T-helper 2 cell treated with Interferon-gamma antibody and Interleukin-4, amounts not matched to agents 5 μg/mL and 100 μg/mL, for 36 hours (primary cell): ENCODE data around the gene SEC14L5.

Experiments used
- DNase-seq: peaks from one replicate; pipeline ENCODE4 v3.0.0; 2021; ENCODE audit warnings: low spot score
- H3K27ac Mint-ChIP-seq: one replicate; pipeline ENCODE4 v1.8.0; 2021; ENCODE audit warnings: mild to moderate bottlenecking, mixed read lengths
- H3K27me3 Mint-ChIP-seq: one replicate; pipeline ENCODE4 v1.8.0; 2021; ENCODE audit warnings: low read depth, mixed read lengths
- H3K36me3 Mint-ChIP-seq: one replicate; pipeline ENCODE4 v1.8.0; 2021; ENCODE audit warnings: low read depth, mixed read lengths
- H3K4me1 Mint-ChIP-seq: one replicate; pipeline ENCODE4 v1.8.0; 2021; ENCODE audit warnings: low read depth, mixed read lengths
- H3K4me3 Mint-ChIP-seq: one replicate; pipeline ENCODE4 v1.8.0; 2022; ENCODE audit warnings: mild to moderate bottlenecking, moderate library complexity, mixed read lengths
- H3K9me3 Mint-ChIP-seq: one replicate; pipeline ENCODE4 v1.8.0; 2021; ENCODE audit warnings: mixed read lengths

The SEC14L5 gene

DNA sequence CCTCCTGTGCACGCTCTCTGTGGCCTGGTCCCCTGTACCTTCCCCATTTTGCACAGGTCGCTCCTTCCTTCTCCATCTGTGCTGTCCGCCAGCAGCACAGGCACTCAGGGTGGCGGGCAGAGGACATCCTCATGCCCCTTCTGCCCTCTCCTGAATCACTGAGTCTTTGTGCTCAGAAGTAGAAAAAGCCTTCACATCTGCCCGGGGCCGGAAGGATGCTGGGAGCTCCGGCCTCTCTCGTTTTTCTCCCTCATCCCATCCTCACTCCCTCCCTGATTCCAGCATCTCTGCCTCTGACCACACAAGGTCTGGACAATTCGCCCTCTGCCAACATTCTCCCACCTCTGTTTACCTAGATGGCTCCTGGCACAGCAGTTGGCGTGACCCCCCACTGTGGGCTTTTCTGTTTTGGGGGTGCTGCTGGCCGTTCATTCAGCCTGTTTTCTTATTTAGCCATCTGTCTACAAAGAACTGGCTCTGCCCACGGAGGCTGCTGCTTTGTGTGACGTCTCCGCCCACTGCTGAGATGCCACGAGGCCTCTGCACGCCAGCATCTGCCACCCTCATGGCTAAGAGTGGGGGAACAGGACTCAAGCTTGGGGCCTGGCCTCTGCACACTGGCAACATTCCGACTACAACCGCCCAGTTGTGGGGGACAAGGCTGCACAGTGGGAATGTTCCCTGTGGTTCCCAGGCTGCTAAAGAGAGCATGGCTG lies 36.7 kb downstream of the SEC14L5 start:
- no peaks in the 10 kb centered on the region for H3K4me1 Mint-ChIP-seq
- H3K36me3 Mint-ChIP-seq: no peaks in the 10 kb centered on the region
- no peak for DNase-seq
- no peak overlapping the region for H3K4me3 Mint-ChIP-seq
- H3K27me3 Mint-ChIP-seq: no peaks in the 10 kb centered on the region
- H3K9me3 Mint-ChIP-seq: no peaks in the 10 kb centered on the region
- H3K27ac Mint-ChIP-seq: no peak overlapping the region

DNA sequence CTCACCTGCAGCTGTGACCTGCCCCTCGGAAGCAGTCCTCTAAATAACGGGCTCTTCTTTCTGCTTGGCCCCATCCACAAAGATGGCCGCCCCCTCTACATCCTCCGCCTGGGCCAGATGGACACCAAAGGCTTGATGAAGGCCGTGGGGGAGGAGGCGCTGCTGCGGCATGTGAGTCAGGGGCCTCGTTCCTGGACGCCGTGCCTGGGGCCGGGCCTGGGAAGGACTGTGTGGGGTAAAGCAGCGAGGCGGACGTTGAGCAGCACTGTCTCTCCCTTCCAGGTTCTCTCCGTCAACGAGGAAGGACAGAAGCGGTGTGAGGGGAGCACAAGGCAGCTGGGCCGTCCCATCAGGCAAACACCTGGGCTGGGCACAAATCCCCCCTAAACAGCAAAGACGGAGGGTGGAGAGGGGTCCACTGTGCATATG lies 42.5 kb downstream of the SEC14L5 start:
- Mint-ChIP-seq H3K4me1 (no peaks in the 10 kb centered on the region), H3K27ac (no peak overlapping the region), H3K9me3 (no peaks in the 10 kb centered on the region), H3K36me3 (no peaks in the 10 kb centered on the region), H3K4me3 (no peak overlapping the region), H3K27me3 (no peaks in the 10 kb centered on the region)
- DNase-seq: no peak

DNA sequence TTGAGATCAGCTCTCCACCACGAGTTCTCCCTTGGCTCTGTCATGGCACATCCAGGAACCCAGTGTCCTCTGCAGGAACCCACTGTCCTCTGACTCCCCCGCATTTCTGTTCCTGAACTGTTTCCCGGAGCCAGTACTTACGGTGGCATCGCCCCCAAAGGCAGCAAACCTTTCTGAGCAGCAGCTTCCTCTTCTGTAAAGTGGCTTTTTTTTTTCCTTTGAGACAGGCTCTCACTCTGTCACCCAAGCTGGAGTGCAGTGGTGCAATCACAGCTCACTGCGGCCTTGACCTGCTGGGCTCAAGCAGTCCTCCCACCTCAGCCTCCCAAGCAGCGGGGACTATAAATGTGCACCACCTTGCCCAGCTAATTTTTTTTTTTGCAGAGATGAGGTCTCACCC lies 43.4 kb downstream of the SEC14L5 start:
- Mint-ChIP-seq H3K4me1 (no peaks in the 10 kb centered on the region), H3K27me3 (no peaks in the 10 kb centered on the region), H3K4me3 (no peak overlapping the region), H3K36me3 (no peaks in the 10 kb centered on the region), H3K9me3 (no peaks in the 10 kb centered on the region), H3K27ac (no peak overlapping the region)
- DNase-seq: no peak

DNA sequence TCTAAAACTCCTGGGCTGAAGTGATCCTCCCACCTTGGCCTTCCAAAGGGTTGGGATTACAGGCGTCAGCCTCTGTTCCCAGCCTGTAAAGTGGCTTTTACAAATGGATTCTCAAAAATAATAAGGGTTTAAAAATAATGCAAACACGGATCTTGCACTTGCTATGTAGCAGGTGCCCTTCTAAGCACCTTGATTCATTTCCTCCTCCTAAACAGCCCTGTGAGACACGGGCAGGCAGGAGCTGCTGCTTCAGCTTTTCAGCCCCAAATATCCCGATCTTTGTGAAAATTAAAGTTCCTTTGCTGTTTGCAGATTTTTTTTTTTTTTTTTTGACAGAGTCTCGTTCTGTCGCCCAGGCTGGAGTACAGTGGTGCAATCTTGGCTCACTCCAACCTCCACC lies 43.9 kb downstream of the SEC14L5 start:
- H3K4me1 Mint-ChIP-seq: no peaks in the 10 kb centered on the region

DNA sequence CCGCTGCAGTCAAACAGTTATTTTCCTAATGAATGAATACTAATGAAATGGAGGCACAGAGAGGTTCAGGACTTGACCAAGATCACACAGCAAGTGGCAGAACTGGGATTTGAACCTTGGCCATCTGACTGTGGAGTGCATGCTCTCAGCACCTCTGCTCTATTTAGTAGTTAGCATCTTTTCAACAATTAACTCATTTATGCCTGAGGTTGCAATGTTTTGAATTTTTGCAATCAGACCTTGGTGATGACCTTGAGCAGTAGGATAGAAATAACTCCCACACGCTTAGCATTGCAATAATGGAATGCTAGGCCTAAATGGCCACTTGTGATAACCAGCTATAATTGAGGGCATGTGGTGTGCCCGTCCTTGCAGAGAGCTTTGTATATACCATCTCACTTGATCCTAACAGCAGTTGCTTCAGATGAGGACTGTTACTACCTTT lies 44.6 kb downstream of the SEC14L5 start:
- H3K27me3 Mint-ChIP-seq: no peaks in the 10 kb centered on the region
- H3K36me3 Mint-ChIP-seq: no peaks in the 10 kb centered on the region
- no peak for DNase-seq
- no peaks in the 10 kb centered on the region for H3K4me1 Mint-ChIP-seq
- no peak overlapping the region for H3K27ac Mint-ChIP-seq
- H3K4me3 Mint-ChIP-seq: no peak overlapping the region
- H3K9me3 Mint-ChIP-seq: no peaks in the 10 kb centered on the region

More for the DNA sequence above, 43.9 kb downstream of the SEC14L5 start:
- H3K4me3 Mint-ChIP-seq: no peak overlapping the region
- H3K9me3 Mint-ChIP-seq: no peaks in the 10 kb centered on the region
- no peak for DNase-seq
- no peak overlapping the region for H3K27ac Mint-ChIP-seq
- no peaks in the 10 kb centered on the region for H3K36me3 Mint-ChIP-seq
- H3K27me3 Mint-ChIP-seq: no peaks in the 10 kb centered on the region

DNA sequence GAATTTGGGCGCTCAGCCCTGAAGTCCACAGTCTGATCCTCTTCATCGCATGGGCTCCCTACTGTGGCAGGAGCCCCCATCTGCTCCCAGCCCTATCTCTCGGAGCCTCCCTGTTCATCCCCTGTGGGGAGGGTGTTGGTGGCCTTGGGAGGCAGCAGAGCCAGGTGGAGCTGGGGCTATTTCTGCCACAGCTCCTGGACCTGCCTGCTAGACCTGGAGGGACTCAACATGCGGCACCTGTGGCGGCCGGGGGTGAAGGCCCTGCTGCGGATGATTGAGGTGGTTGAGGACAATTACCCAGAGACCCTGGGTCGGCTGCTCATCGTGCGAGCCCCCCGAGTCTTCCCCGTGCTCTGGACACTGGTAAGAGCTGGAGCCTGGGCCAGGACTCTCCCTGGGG lies 45.1 kb downstream of the SEC14L5 start:
- Mint-ChIP-seq H3K9me3 (no peaks in the 10 kb centered on the region), H3K27ac (no peak overlapping the region)

DNA sequence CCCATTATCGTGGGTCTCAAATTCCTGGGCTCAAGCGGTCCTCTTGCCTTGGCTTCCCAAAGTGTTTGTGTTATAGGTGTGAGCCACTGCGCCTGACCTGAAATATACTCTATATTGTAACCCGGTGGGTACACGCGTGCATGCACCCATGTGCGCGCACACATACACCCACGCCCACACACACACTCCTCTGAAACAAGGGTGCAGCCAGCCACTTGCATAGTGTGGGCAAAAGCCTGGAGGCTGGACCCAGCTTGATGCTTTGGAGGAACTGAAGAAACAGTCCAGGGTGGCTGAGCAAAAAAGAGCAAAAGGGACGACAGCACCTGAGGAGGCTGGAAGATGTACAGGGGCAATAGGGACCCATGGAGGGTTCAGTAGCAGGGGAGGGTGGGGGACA lies 45.7 kb downstream of the SEC14L5 start:
- no peak overlapping the region for H3K27ac Mint-ChIP-seq
- H3K4me3 Mint-ChIP-seq: no peak overlapping the region
- no peaks in the 10 kb centered on the region for H3K27me3 Mint-ChIP-seq
- no peaks in the 10 kb centered on the region for H3K4me1 Mint-ChIP-seq
- no peaks in the 10 kb centered on the region for H3K36me3 Mint-ChIP-seq
- DNase-seq: no peak
- no peaks in the 10 kb centered on the region for H3K9me3 Mint-ChIP-seq

More for the DNA sequence above, 45.1 kb downstream of the SEC14L5 start:
- no peak for DNase-seq
- Mint-ChIP-seq H3K4me3 (no peak overlapping the region), H3K4me1 (no peaks in the 10 kb centered on the region), H3K36me3 (no peaks in the 10 kb centered on the region), H3K27me3 (no peaks in the 10 kb centered on the region)

DNA sequence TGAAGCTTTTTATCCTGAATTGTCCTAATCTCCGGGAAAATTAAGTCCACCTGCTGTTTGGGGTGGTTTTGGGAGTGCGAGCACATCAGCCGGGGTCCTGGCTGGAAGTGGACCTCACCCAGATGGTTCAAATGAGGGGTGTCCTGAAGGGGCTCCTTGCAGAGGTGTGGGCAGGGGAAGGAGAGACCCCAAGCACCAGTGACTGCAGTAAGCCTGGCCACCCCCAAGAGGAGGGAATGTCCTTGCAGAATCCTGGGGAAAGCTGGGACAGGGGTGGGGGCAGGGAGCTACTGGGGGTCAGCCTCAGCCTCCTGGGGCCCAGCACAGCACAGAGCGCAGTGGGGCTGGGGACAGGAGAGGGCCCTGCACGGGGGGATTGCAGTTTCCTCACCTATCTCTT lies 46.2 kb downstream of the SEC14L5 start:
- Mint-ChIP-seq H3K27ac (no peak overlapping the region), H3K9me3 (no peaks in the 10 kb centered on the region), H3K36me3 (no peaks in the 10 kb centered on the region), H3K27me3 (no peaks in the 10 kb centered on the region), H3K4me3 (no peak overlapping the region), H3K4me1 (no peaks in the 10 kb centered on the region)
- no peak for DNase-seq

DNA sequence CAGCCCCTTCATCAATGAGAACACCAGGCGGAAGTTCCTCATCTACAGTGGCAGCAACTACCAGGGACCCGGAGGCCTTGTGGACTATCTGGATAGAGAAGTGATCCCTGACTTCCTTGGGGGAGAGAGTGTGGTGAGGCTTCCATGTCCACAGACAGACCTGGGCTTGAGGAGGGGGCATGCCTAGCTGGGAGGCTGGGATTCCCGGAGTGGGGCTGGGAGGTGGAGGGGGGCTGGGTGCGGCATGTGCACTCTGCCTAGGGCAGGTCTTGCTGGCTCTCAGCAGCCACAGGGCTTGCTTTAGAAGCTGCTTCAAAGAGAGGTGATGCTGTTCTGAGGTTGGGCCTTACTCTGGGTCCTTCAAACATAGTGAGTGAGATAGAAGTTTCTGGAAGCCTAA lies 47.8 kb downstream of the SEC14L5 start:
- Mint-ChIP-seq H3K4me1 (no peaks in the 10 kb centered on the region), H3K9me3 (no peaks in the 10 kb centered on the region), H3K27me3 (no peaks in the 10 kb centered on the region), H3K27ac (no peak overlapping the region), H3K4me3 (no peak overlapping the region), H3K36me3 (no peaks in the 10 kb centered on the region)
- DNase-seq: no peak

DNA sequence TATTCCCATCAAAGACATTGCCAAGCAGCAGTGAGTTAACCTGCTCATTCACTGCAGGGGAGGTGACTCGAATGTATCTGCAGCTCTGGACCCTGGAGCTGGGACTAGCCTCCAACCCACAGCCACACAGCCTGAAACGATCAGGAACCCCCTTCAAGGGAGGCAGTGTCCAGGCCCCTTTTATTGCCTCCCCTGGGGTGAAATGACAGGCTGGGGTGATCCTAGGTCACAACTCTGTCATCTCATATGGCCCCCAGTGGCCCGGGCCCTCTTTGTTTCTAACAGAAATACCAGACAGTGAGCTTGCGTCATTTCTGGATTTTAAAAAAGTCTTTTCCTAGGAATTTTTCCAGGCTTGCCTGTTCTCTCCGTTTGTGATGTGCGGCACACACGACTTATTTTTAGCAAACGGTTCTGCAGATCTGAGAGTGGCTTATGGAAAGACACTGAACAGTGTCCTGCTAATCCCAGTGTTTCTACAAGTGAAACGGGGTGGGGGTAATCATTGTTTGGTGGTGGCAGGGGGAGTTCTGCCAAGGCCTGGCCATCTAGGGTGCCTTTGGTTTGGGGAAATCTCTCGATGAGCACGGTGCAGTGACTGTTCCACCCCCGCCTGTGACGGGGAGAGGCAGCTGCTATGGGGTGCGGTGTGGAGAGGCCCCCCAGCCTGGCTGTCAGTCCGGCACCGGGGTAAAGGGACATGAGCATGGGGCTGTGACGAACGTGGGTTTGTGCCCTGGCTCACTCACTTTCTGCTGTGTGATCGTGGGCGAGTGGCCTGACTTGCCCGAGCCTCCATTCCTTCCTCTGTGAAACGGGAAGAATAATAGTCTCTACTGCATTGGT lies 48.4 kb downstream of the SEC14L5 start:
- DNase-seq: no peak
- no peaks in the 10 kb centered on the region for H3K4me1 Mint-ChIP-seq
- H3K4me3 Mint-ChIP-seq: no peak overlapping the region
- no peaks in the 10 kb centered on the region for H3K27me3 Mint-ChIP-seq
- no peak overlapping the region for H3K27ac Mint-ChIP-seq
- no peaks in the 10 kb centered on the region for H3K9me3 Mint-ChIP-seq
- H3K36me3 Mint-ChIP-seq: no peaks in the 10 kb centered on the region

DNA sequence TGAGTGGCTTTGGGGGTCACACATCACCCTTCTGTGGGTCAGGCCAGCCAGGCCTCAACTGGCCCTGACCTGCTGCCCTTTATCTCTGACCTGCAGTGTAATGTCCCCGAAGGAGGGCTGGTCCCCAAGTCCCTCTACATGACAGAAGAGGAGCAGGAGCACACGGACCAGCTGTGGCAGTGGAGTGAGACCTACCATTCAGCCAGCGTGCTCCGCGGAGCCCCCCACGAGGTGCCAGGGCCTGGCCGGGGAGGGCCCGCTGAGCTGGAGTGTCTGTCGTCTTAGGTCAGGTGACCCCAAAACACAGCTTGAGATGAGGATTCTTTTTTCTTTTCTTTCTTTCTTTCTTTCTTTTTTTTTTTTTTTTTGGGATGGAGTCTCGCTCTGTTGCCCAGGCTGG lies 49.1 kb downstream of the SEC14L5 start:
- Mint-ChIP-seq H3K36me3 (no peaks in the 10 kb centered on the region), H3K9me3 (no peaks in the 10 kb centered on the region), H3K27me3 (no peaks in the 10 kb centered on the region), H3K4me1 (no peaks in the 10 kb centered on the region), H3K27ac (no peak overlapping the region), H3K4me3 (no peak overlapping the region)
- DNase-seq: no peak

DNA sequence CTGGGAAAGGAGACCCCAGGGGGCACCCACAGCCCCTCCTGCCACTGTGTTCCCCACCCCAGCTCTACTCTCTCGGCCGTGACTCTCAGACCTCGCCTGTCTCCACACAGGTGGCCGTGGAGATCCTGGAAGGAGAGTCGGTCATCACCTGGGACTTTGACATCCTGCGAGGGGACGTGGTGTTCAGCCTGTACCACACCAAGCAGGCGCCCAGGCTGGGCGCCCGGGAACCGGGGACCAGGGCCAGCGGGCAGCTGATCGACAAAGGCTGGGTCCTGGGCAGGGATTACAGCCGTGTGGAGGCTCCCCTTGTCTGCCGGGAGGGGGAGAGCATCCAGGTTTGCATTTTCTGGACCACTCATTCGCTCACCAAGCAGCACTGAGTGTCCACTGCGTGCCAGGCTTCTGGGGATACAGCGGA lies 50.2 kb downstream of the SEC14L5 start:
- Mint-ChIP-seq H3K27me3 (no peaks in the 10 kb centered on the region), H3K9me3 (no peaks in the 10 kb centered on the region)

DNA sequence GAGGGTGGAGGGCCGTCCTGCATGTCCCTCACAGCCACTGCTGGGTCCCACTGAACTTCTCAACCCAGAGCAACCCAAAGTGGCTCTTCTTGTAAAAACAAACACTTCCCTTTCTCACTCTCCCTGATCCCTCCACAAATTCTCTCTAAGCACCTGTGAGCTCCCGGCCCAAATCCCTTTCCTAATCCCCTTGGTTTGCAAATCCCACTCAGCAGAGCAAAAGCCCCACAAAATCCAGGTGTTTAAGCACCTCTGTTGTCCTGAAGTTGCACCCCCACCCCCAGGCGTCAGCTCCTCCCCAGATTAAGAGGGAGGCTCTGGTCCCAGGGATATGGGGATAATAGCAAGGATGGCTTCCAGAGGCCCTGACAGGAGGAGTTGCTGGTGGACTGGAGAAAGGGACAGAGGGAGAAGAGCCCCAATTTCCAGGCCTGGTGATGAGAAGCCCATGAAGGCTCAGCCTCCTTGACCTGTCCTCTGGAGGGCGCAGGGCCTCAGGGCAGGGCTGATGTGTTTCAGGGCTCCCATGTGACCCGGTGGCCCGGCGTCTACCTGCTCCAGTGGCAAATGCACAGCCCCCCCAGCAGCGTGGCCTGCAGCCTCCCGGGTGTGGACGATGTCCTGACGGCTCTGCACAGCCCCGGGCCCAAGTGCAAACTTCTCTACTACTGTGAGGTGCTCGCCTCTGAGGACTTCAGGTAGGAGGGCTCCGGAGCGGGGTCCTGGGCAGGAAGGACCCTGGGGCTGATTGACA lies 52.6 kb downstream of the SEC14L5 start:
- Mint-ChIP-seq H3K36me3 (no peaks in the 10 kb centered on the region), H3K4me1 (no peaks in the 10 kb centered on the region), H3K4me3 (no peak overlapping the region), H3K9me3 (no peaks in the 10 kb centered on the region), H3K27me3 (no peaks in the 10 kb centered on the region), H3K27ac (no peak overlapping the region)
- DNase-seq: no peak

More for the DNA sequence above, 50.2 kb downstream of the SEC14L5 start:
- H3K4me1 Mint-ChIP-seq: no peaks in the 10 kb centered on the region
- DNase-seq: no peak
- no peaks in the 10 kb centered on the region for H3K36me3 Mint-ChIP-seq
- no peak overlapping the region for H3K4me3 Mint-ChIP-seq
- no peak overlapping the region for H3K27ac Mint-ChIP-seq

DNA sequence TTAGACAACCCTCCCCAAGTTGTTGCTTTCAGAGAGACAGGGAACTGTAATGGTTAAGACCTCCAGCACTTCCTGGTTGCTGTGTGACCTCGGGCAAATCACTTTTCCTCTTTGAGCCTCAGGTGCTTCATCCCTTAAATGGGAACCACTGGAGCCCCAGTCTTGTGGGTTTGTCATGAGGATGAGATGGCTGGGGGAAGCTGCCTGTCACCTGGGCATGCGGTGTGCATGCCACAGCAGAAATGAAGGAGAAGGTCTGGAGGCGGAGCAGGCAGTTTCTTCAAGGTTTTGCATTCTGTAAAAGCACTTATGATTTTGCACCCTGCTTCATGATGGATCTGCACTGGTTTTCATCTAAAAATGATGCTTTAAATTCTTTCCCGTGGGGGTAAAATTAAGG lies 53.5 kb downstream of the SEC14L5 start:
- H3K27ac Mint-ChIP-seq: no peak overlapping the region
- no peak for DNase-seq
- no peaks in the 10 kb centered on the region for H3K4me1 Mint-ChIP-seq
- no peaks in the 10 kb centered on the region for H3K36me3 Mint-ChIP-seq
- H3K9me3 Mint-ChIP-seq: no peaks in the 10 kb centered on the region
- no peak overlapping the region for H3K4me3 Mint-ChIP-seq
- H3K27me3 Mint-ChIP-seq: no peaks in the 10 kb centered on the region
